ENCODE data around the gene FAM163B.

Gene FAM163B

DNA sequence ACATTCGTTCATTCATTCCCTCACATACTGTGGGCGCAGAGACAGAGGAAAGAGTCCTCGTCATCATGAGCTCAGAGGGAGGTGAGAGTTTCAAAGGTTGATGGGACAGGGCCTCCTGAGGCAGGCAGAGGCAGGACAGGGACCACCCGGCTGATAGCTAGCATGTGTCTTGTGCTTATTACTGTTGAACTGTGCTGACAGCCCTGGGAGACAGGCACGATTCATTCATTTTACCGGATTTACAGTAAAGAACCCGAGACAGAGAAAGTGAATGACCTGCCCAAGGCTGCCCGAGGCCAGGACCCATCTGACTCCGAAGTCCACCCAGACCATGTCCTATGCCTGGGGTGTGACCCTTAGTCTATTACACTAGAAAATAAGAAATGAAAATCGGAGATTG, 4.9 kb upstream of the FAM163B start:
- H3K4me3 Mint-ChIP-seq = no peak overlapping the region
- DNase-seq = no peak
- peaks cover 46% of the 10 kb centered on the region for H3K27me3 Mint-ChIP-seq
- H3K9me3 Mint-ChIP-seq = no peaks in the 10 kb centered on the region
- peaks cover 6% of the 10 kb centered on the region for H3K4me1 Mint-ChIP-seq
- ATAC-seq = no peak
- no peak overlapping the region for H3K27ac Mint-ChIP-seq

DNA sequence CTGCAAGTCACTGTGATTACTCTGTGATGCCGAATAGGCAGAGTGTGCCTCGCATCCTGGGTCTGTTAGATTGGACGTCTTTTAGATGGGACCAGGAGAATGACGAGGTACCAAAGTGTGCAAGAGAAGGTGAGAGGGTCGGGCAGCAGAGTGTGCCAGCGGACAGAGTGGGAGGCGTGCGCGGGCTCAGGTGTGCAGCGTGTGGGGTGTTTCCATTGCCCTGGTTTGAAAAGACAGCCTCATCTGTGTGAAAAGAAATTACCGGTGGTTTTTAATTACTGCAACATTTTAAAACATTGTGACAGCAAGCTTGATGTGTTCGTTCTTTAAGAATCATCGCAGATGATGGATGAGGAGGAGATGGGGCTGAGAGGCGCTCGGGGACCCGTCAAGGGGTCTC, 4.2 kb upstream of the FAM163B start:
- peaks cover 50% of the 10 kb centered on the region for H3K27me3 Mint-ChIP-seq
- no peak overlapping the region for H3K27ac Mint-ChIP-seq
- peaks cover 6% of the 10 kb centered on the region for H3K4me1 Mint-ChIP-seq
- DNase-seq = no peak
- no peak overlapping the region for H3K4me3 Mint-ChIP-seq
- ATAC-seq = no peak
- no peaks in the 10 kb centered on the region for H3K9me3 Mint-ChIP-seq

DNA sequence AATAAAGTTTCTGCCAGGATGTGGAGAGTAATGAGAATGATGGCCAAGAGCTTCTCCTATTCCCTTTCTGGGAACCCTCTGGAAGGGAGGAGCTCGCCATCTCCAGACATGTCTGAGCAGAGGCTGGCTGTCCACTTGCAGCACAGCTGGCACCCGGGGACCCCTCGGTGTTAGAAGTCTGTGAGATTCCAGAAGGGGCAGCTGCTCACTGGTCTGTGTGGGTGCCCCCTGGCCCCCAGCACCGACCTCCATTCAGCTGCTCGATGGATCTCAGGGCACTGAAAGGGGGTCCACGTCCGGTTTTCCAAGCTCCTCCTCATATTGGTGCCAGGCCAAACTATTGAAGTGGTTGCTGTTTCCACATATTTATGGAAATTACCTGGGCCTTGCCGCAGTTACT, 3.6 kb upstream of the FAM163B start:
- no peak overlapping the region for H3K27ac Mint-ChIP-seq
- H3K4me1 Mint-ChIP-seq = peaks cover 6% of the 10 kb centered on the region
- DNase-seq (no peak), ATAC-seq (no peak)
- H3K27me3 Mint-ChIP-seq = peaks cover 56% of the 10 kb centered on the region
- no peak overlapping the region for H3K4me3 Mint-ChIP-seq
- H3K9me3 Mint-ChIP-seq = no peaks in the 10 kb centered on the region

DNA sequence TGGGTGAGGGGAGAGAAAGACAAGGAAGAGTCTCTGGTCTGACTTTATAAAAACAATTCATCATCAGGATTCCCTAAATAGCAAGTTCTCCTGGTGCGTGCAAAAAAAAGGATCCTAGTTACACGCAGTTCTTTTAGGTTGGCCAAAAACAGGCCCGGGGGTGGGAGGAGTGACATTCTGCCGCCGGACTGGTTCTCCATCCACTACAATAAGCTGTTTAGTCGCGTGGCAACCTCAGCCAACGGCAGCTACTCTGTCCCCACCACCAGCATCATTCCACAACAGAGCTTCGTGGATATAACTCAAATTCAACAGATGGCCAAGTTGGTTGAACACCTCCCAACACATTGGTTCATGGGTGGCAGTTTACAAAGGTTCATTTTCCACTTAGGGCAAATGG, 2.9 kb upstream of the FAM163B start:
- ATAC-seq (no peak), DNase-seq (no peak)
- H3K4me3 Mint-ChIP-seq = no peak overlapping the region
- H3K9me3 Mint-ChIP-seq = no peaks in the 10 kb centered on the region
- H3K4me1 Mint-ChIP-seq = peaks cover 6% of the 10 kb centered on the region
- H3K27ac Mint-ChIP-seq = no peak overlapping the region
- peaks cover 64% of the 10 kb centered on the region for H3K27me3 Mint-ChIP-seq

DNA sequence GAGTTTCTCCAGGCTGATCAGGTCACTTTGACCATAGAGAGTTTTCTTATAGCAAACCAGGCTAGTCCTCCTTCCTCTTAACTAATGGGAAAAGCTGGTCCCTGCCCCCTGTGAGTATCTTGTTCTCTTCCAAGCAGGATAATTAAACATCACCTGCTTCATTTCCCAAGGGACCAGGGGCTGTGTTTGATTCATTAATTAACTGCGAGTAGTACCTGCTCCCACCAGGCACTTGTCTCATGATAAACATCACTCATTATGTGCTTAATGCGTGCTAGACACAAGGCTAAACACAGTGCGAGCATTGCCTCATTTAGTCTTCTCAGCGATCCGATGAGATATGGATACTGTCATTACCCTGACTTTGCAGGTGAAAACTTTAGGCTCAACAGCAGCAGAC, 1.7 kb upstream of the FAM163B start:
- Mint-ChIP-seq H3K4me1 (peaks cover 8% of the 10 kb centered on the region), H3K4me3 (no peak overlapping the region), H3K9me3 (no peaks in the 10 kb centered on the region), H3K27ac (no peak overlapping the region), H3K27me3 (peaks cover 73% of the 10 kb centered on the region)
- ATAC-seq = no peak
- no peak for DNase-seq

DNA sequence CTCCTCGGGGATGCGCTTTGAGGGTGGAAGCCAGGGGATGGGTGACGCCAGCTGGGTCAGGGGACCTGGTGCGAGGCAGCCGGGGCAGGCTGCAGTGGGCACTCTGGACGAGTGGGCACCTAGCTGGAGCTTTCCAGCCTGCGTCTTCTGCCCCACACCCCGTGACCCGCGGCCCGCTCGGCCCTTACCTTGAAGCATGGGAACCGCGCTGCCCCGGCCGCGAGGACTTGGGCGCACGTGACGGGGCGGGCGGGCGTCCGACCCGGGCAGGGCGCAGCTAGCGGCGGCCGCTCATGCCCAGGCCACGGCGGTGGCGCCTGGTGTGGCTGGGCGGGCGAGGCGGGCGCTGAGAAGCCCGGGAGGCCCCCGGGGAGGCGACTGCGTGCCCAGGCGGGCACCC, 300 bp downstream of the FAM163B start:
- ATAC-seq (no peak), DNase-seq (no peak)
- H3K27ac Mint-ChIP-seq = no peak overlapping the region
- no peak overlapping the region for H3K4me3 Mint-ChIP-seq
- peaks cover 24% of the 10 kb centered on the region for H3K4me1 Mint-ChIP-seq
- no peaks in the 10 kb centered on the region for H3K9me3 Mint-ChIP-seq
- peaks cover 73% of the 10 kb centered on the region for H3K27me3 Mint-ChIP-seq

DNA sequence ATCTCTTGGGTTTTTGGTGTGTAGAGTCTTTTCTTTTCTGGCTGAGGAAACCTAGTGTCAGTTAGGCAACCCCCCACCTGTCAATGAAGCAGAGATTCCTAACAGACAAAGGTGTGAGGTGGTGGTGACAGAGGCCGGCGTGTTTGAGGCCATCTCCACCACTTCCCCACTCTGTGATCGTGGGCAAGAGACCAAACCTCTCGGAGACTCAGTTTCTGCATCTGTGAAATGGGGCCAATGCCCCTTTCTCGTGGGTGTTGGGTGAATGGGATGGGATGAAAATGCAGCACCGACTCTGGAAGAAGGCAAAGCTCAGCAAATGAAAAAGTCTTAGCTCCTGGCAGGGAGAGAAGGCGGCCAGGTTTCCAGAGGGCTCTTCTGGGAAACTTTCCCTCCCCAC, 807 bp downstream of the FAM163B start:
- Mint-ChIP-seq H3K27ac (no peak overlapping the region), H3K4me3 (no peak overlapping the region), H3K9me3 (no peaks in the 10 kb centered on the region), H3K27me3 (peaks cover 69% of the 10 kb centered on the region), H3K4me1 (peaks cover 27% of the 10 kb centered on the region)
- DNase-seq (no peak), ATAC-seq (no peak)

DNA sequence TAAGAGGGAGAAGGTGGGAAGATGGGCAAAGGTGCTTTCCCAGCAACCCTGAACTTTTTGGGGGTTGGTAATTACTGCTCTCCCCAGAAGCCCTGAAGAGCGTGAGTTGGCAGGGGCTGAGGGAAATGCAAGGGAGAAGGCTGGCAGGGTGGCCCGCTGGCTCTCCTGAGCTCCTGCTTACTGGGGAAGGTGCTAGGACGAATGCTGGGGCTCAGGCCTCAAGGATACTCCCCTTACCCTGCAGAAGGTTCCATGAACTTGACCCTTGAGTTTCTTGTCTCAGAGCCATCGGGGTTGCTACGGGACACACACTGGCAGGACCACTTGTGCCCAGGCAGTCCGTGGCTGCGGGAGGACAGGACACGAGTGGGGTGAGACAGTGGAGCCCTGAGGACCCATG, 1.2 kb downstream of the FAM163B start:
- H3K27me3 Mint-ChIP-seq = peaks cover 65% of the 10 kb centered on the region
- no peaks in the 10 kb centered on the region for H3K9me3 Mint-ChIP-seq
- no peak overlapping the region for H3K4me3 Mint-ChIP-seq

DNA sequence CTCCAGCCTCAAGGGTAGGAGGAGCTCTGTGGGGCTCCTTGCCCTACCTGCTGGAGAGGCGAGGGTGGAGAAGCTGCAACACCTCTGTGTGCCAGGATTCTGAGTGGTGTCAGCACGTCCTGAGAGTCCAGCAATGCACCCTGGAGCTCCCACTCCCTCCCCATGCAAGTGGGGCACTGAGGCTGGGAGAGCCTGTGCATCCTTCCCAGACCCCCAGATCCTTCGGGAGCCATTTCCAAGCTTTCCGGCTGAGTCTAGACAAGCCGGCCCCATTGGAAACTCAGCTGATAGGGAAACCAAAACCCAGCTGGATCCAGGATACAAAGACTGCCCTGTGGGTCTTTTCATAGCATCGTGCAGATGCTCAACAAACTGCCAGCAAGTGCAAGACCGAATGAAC, 1.8 kb downstream of the FAM163B start:
- Mint-ChIP-seq H3K27ac (no peak overlapping the region), H3K9me3 (no peaks in the 10 kb centered on the region), H3K4me1 (peaks cover 27% of the 10 kb centered on the region), H3K27me3 (peaks cover 63% of the 10 kb centered on the region), H3K4me3 (no peak overlapping the region)
- ATAC-seq (no peak), DNase-seq (no peak)

More for the DNA sequence above, 1.2 kb downstream of the FAM163B start:
- no peak for DNase-seq
- ATAC-seq = no peak
- Mint-ChIP-seq H3K4me1 (peaks cover 27% of the 10 kb centered on the region), H3K27ac (no peak overlapping the region)

DNA sequence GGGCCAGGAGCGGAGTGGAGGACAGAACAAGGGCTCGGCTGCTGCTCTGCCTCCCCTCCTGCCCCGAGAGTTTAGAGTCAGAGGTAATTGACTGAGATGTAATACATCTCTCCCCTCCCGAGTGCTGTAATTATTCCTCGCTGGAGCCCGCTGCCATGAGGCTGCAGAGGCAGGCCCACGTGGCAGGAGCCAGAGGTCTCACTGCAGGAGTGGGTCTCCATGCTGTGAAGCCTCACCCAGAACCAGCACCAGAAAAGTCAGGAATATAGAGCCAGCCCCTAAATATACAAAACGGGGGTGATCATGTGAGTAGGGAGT, 2.5 kb downstream of the FAM163B start:
- Mint-ChIP-seq H3K27me3 (peaks cover 58% of the 10 kb centered on the region), H3K4me3 (no peak overlapping the region), H3K4me1 (peaks cover 27% of the 10 kb centered on the region)

DNA sequence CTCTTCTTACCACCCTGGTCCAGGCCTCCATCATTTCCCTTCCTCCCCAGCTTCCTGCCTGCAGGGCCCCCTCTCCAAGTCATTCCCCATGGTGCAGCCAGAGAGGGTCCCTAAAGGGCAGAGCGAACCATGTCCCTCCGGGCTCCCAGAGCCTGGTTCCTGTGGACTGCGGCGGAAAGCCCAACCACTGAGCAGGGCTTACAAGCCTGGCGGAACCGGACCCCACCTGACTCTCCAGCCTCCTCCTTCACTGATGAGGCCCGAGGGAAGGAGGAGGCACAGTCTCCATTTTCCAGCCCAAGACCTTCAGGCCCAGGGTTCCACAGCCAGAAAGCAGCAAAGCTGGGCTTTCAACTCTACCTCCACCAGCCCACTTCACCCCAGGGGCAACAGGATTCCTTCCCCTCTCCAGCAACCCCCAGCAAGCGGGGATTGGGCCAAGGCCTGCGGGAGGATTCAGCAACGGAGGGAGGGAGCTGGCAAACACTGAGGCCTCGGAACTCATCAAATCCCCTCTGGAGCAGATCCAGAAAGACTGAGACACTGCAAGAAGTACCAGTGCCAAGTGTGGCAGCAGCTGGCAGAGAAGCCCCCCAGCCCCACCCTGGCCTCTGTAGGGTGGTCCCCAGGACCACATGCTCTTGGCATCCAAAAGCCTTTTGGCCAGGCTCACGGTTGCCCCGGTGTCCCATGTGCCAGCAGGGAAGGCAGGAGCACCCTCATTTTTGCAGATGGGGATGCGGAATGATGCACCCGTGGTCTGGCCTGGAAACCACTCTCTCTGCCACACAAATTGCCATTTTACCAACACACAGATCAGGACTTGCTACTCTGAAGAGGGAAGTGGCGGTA, 3.1 kb downstream of the FAM163B start:
- Mint-ChIP-seq H3K4me3 (no peak overlapping the region), H3K9me3 (no peaks in the 10 kb centered on the region), H3K4me1 (peaks cover 27% of the 10 kb centered on the region), H3K27me3 (peaks cover 52% of the 10 kb centered on the region), H3K27ac (no peak overlapping the region)
- ATAC-seq = no peak
- no peak for DNase-seq

More for the DNA sequence above, 2.5 kb downstream of the FAM163B start:
- DNase-seq (no peak), ATAC-seq (no peak)
- Mint-ChIP-seq H3K9me3 (no peaks in the 10 kb centered on the region), H3K27ac (no peak overlapping the region)

DNA sequence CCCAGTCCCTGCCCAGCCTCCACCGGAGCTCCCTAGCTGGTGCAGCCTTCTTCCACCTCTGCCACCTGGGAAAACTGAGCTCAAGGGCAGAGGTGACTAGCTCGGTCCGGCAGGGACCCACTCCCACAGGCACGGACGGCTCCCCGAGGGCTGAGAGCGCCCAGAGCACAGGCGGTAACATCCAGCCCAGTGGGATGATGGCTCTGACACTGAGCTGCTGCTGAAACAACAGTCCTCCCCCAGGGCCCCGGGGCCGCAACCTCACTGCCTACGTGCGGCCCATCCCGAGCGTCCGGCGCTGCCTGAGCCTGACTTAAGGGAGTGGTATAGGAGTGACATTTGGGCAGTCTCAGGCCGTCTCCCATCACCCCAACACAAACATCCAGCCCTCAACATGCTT, 3.7 kb downstream of the FAM163B start:
- Mint-ChIP-seq H3K9me3 (no peaks in the 10 kb centered on the region), H3K4me3 (no peak overlapping the region), H3K27me3 (peaks cover 46% of the 10 kb centered on the region), H3K27ac (no peak overlapping the region), H3K4me1 (peaks cover 27% of the 10 kb centered on the region)
- ATAC-seq = no peak
- no peak for DNase-seq

DNA sequence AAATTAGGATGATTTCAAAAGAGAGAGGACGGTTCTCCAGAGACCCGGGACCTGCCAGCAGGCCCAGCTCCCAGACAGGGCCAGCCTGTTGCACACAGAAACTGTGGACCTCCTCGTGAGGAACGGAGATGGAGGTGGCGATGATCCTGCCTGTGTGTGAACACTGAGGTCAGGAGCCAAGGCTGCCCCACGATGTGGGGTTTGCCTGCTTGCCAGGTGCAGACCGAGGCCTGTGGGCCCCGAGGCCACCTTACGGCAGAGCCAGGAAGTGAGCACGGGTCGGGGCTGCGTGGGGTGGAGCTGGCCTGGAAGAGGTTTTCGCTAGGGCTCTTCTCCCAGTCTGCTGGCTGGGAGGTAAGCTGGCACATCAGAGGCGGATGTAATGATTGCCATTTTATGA, 4.3 kb downstream of the FAM163B start:
- peaks cover 40% of the 10 kb centered on the region for H3K27me3 Mint-ChIP-seq
- no peak for ATAC-seq
- peaks cover 25% of the 10 kb centered on the region for H3K4me1 Mint-ChIP-seq
- no peaks in the 10 kb centered on the region for H3K9me3 Mint-ChIP-seq
- H3K4me3 Mint-ChIP-seq = no peak overlapping the region
- H3K27ac Mint-ChIP-seq = no peak overlapping the region
- no peak for DNase-seq

DNA sequence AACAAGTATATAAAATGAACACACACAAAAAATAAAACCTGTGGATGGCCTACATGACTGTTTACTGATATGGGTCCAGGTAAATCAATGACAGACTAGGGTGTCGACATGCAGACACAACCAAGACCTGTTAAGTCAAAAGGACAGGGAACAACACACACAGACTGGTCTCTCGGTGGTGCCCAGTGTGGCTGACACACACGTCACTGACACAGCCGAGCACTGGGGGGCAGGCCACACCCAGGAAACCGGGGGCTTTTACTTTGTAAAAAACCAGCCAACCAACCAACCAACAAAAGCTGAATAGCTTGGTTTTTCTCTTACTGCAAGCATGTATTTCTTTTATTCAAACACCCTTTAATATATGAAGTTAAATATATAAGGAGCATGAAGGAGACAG, 5.0 kb downstream of the FAM163B start:
- Mint-ChIP-seq H3K4me1 (peaks cover 21% of the 10 kb centered on the region), H3K4me3 (no peak overlapping the region), H3K9me3 (no peaks in the 10 kb centered on the region), H3K27ac (no peak overlapping the region), H3K27me3 (peaks cover 35% of the 10 kb centered on the region)
- ATAC-seq (peak; percentile 87), DNase-seq (peak; percentile 28 to 55)

DNA sequence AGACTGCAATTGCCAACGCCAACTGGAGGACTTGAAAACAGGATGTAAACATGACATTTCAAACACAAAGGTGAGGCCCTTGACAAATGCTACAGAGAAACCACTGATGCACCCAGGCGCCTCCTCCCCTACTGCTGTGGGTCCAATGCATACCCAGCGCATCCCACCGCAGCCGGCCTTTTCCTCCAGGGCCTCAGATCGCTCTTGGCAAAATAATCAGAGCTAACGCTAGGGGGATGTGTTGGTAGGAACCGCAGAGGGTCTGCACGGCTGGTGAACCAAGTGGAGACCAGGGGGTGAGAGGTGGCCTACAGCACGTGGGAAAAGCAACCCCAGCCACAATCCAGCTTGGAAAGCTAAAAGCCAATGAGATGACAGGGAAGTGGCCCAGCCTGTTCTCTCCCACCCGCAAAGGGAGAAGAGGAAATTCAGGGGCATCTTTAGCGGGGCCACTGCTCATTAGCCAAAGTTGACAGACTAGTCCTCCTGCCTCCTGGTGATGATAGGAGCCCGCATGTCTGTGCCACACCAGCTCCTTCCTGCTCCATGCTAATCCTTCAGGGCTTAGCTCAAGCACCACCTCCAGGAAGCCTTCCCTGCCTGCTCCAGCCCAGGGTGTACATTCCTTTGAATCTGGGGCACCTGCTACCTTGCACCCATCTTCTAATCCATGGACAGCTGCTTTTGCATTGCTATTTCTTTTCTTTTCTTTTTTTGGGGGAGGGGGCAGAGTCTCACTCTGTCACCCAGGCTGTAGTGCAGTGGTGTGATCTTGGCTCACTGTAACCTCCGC, 5.9 kb downstream of the FAM163B start:
- Mint-ChIP-seq H3K9me3 (no peaks in the 10 kb centered on the region), H3K4me3 (no peak overlapping the region), H3K27me3 (peaks cover 29% of the 10 kb centered on the region), H3K27ac (no peak overlapping the region), H3K4me1 (peaks cover 21% of the 10 kb centered on the region)
- DNase-seq (no peak), ATAC-seq (no peak)

DNA sequence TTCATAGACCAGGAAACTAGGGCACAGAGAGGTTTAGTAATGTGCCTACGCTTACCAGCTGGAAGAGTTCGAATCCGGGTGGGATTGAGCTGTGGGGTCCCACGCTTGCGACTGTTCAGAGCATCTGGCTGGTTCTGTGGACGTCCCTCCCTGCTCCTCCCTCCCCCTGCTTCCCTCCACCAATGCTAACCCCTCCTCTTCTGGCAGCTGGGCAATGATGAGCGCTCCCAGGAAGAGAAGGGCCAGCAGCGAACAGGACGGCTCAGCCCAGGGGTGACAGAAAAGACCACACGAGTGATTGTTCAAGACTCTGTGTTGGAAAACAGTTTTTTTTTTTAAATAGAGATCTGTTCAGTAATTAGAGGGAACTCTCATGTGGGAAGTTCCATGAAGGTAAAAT, 6.9 kb downstream of the FAM163B start:
- no peak overlapping the region for H3K4me3 Mint-ChIP-seq
- peaks cover 21% of the 10 kb centered on the region for H3K4me1 Mint-ChIP-seq
- no peak for ATAC-seq
- DNase-seq = no peak
- H3K27ac Mint-ChIP-seq = no peak overlapping the region
- peaks cover 9 to 10% of the 10 kb centered on the region in 2 donors for H3K9me3 Mint-ChIP-seq
- peaks cover 19% of the 10 kb centered on the region for H3K27me3 Mint-ChIP-seq
